ENCODE results near the gene RNF181. TPM values are rescaled to one million over a fixed set of nuclear protein-coding genes. Genes with fewer than 3 reads are reported as not detected.
A peak's percentile ranks its signal among the peaks of the same experiment; 100 is the strongest.

Gene RNF181
- total and polyA plus RNA-seq, 2 of the 13 experiments (the other 11 are each of a cell fraction or from before 2014, with no cell fraction given) = 224 to 578 TPM

- TF ChIP-seq ZNF609 (CRISPR knock-in tag; IDR thresholded peaks at IDR 0.05; ENCODE audit: borderline replicate concordance) = peak; percentile 46; the same call in 1 of the 2 replicates
- peak; percentile 93 for TF ChIP-seq THAP9 (CRISPR knock-in tag; IDR thresholded peaks at IDR 0.05; ENCODE audit: borderline replicate concordance)
- TF ChIP-seq HOXA3 (CRISPR knock-in tag; IDR thresholded peaks at IDR 0.05) = peak; percentile 70
- TF ChIP-seq, protein P1, sequence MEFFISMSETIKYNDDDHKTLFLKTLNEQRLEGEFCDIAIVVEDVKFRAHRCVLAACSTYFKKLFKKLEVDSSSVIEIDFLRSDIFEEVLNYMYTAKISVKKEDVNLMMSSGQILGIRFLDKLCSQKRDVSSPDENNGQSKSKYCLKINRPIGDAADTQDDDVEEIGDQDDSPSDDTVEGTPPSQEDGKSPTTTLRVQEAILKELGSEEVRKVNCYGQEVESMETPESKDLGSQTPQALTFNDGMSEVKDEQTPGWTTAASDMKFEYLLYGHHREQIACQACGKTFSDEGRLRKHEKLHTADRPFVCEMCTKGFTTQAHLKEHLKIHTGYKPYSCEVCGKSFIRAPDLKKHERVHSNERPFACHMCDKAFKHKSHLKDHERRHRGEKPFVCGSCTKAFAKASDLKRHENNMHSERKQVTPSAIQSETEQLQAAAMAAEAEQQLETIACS (CRISPR knock-in tag; IDR thresholded peaks at IDR 0.05) = no peak
- peak; percentile 56 for TF ChIP-seq RXRA (CRISPR knock-in tag; IDR thresholded peaks at IDR 0.05)
- no peak for TF ChIP-seq TRIM22 (IDR thresholded peaks at IDR 0.05)
- no peak for TF ChIP-seq ZNF644 (CRISPR knock-in tag; IDR thresholded peaks at IDR 0.05; ENCODE audit: low read depth)
- TF ChIP-seq ZNF564 (CRISPR knock-in tag; IDR thresholded peaks at IDR 0.05) = 0 out of 2 replicates have a peak, but pooled peaks have one; percentile 73
- no peak for TF ChIP-seq RELA (CRISPR knock-in tag; IDR thresholded peaks at IDR 0.05)
- TF ChIP-seq ZNF326 (CRISPR knock-in tag; IDR thresholded peaks at IDR 0.05; ENCODE audit: borderline replicate concordance) = no peak
- TF ChIP-seq ZNF776 (CRISPR knock-in tag; IDR thresholded peaks at IDR 0.05) = peak; percentile 78; the same call in 1 of the 2 replicates
- TF ChIP-seq PITX1 (CRISPR knock-in tag; IDR thresholded peaks at IDR 0.05) = no peak; the same call in 1 of the 2 replicates
- no peak for TF ChIP-seq ZNF670 (CRISPR knock-in tag; IDR thresholded peaks at IDR 0.05; ENCODE audit: borderline replicate concordance)
- TF ChIP-seq RFXAP (CRISPR knock-in tag; IDR thresholded peaks at IDR 0.05; ENCODE audit: borderline replicate concordance) = peak; percentile 91
- TF ChIP-seq ZNF850 (CRISPR knock-in tag; conservative IDR thresholded peaks at IDR 0.05) = no peak
- TF ChIP-seq MTF2 (CRISPR knock-in tag; IDR thresholded peaks at IDR 0.05; ENCODE audit: borderline replicate concordance) = 0 out of 2 replicates have a peak, but pooled peaks have one; percentile 47
- TF ChIP-seq, protein P2, sequence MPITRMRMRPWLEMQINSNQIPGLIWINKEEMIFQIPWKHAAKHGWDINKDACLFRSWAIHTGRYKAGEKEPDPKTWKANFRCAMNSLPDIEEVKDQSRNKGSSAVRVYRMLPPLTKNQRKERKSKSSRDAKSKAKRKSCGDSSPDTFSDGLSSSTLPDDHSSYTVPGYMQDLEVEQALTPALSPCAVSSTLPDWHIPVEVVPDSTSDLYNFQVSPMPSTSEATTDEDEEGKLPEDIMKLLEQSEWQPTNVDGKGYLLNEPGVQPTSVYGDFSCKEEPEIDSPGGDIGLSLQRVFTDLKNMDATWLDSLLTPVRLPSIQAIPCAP (CRISPR knock-in tag; IDR thresholded peaks at IDR 0.05; ENCODE audit: low read depth) = no peak
Observed at GRCh38 chr2:85595301-85596025, at the start of gene RNF181 (continued).
